H1 (cell line): Measurements from ENCODE around the gene ZBTB18. TPM values are rescaled to one million over a fixed set of nuclear protein-coding genes. Genes with fewer than 3 reads are reported as not detected.

Experiments used
- CTCF ChIA-PET: fragments of 300-600 bp; sonication (Branson Sonifier 250); formaldehyde crosslinking; loops from one replicate; lab custom pipeline; 2021; ENCODE audit not compliant: partially characterized antibody; lab: Charles Lee
- POLR2A ChIA-PET: fragments of 300-600 bp; sonication (Branson Sonifier 250); formaldehyde crosslinking; loops from one replicate; lab custom pipeline; 2021; ENCODE audit warnings: inconsistent platforms; ENCODE audit not compliant: partially characterized antibody; lab: Charles Lee
- DNase-seq, 2 experiments: peaks; one replicate each; pipeline versions ENCODE4 v3.0.0 to v3.0.0-alpha.2; 2010 to 2022; ENCODE audit warnings: low spot score in 2 of 2, low read depth in 1 of 2, mixed read lengths in 1 of 2
- FAIRE-seq: peaks from 2 replicates; lab custom pipeline; 2011; peaks lifted over from hg19 to GRCh38; lab: Jason Lieb, UNC
- H2AFZ ChIP-seq: 2 replicates; pipeline ENCODE4 v1.8.1; 2012; ENCODE audit warnings: low read length, inconsistent platforms
- H2AK5ac ChIP-seq: 2 replicates; pipeline ENCODE4 v1.6.1; 2013; ENCODE audit warnings: low read depth, low read length
- H2BK120ac ChIP-seq: replicated peaks from 2 replicates; pipeline ENCODE3; 2013; ENCODE audit warnings: low read depth, low read length, inconsistent platforms
- H2BK12ac ChIP-seq: 2 replicates; pipeline ENCODE4 v1.6.1; 2013; ENCODE audit warnings: low read depth, low read length
- H2BK15ac ChIP-seq: 2 replicates; pipeline ENCODE4 v1.6.1; 2013; ENCODE audit warnings: low read length
- H2BK20ac ChIP-seq: 2 replicates; pipeline ENCODE4 v1.6.1; 2013; ENCODE audit warnings: low read length
- H2BK5ac ChIP-seq: 2 replicates; pipeline ENCODE4 v1.6.1; 2013; ENCODE audit warnings: low read depth, low read length
- H3K14ac ChIP-seq: 2 replicates; pipeline ENCODE4 v1.6.1; 2013; ENCODE audit warnings: inconsistent platforms; ENCODE audit not compliant: insufficient read length
- H3K18ac ChIP-seq: 2 replicates; pipeline ENCODE4 v1.6.1; 2013; ENCODE audit warnings: low read length; ENCODE audit errors: extremely low read depth
- H3K23ac ChIP-seq: 2 replicates; pipeline ENCODE4 v1.6.1; 2013; ENCODE audit warnings: inconsistent platforms; ENCODE audit not compliant: insufficient read length
- H3K23me2 ChIP-seq: 2 replicates; pipeline ENCODE4 v1.6.1; 2013; ENCODE audit warnings: low read depth, low read length
- H3K27ac ChIP-seq: 2 replicates; pipeline ENCODE4 v1.6.1; 2011; ENCODE audit warnings: low read depth, low read length, inconsistent platforms
- H3K27me3 ChIP-seq, 4 experiments: replicated peaks in 1 of 4; 1 replicate in 1 of 4; 2 replicates in 3 of 4; pipeline versions ENCODE4 v1.6.1 to v1.8.1; 2011 to 2013; ENCODE audit warnings: low read length in 3 of 4, mild to moderate bottlenecking in 3 of 4, inconsistent platforms in 2 of 4, mixed read lengths in 2 of 4, moderate library complexity in 1 of 4; ENCODE audit not compliant: control insufficient read depth in 3 of 4, insufficient read depth in 3 of 4; ENCODE audit errors: extremely low read depth in 1 of 4
- H3K36me3 ChIP-seq, 4 experiments: 2 replicates each; pipeline versions ENCODE4 v1.6.1 to v1.8.1; 2011 to 2013; ENCODE audit warnings: mild to moderate bottlenecking in 4 of 4, low read length in 3 of 4, moderate library complexity in 2 of 4, control low read depth in 1 of 4, inconsistent platforms in 1 of 4; ENCODE audit not compliant: insufficient read depth in 4 of 4, control insufficient read depth in 2 of 4
- H3K4ac ChIP-seq: replicated peaks from 2 replicates; pipeline ENCODE3; 2013; ENCODE audit warnings: low read length, low read depth, mixed read lengths, inconsistent platforms; ENCODE audit not compliant: insufficient read length
- H3K4me1 ChIP-seq, 4 experiments: replicated peaks in 1 of 4; 1 replicate in 1 of 4; 2 replicates in 3 of 4; pipeline versions ENCODE4 v1.6.1 to v1.8.1; 2011 to 2013; ENCODE audit warnings: low read length in 3 of 4, inconsistent platforms in 2 of 4, mixed read lengths in 1 of 4; ENCODE audit not compliant: insufficient read depth in 4 of 4, control insufficient read depth in 3 of 4
- H3K4me2 ChIP-seq, 2 experiments: 2 replicates each; pipeline versions ENCODE4 v1.6.1 to v1.8.1; 2011 to 2013; ENCODE audit warnings: low read depth in 2 of 2, low read length in 2 of 2, control low read depth in 1 of 2, inconsistent platforms in 1 of 2, mild to moderate bottlenecking in 1 of 2; ENCODE audit not compliant: insufficient read depth in 1 of 2
- H3K4me3 ChIP-seq, 4 experiments: fragments of 200-600, 300-600 bp in 1 of 4; sonication (generic), shearing (Covaris generic), sonication (Bioruptor Twin) in 1 of 4; 2 replicates each; pipeline versions ENCODE4 v1.5.1 to v1.8.1; 2011 to 2016; ENCODE audit warnings: low read length in 4 of 4, low read depth in 3 of 4, control low read depth in 2 of 4, inconsistent platforms in 2 of 4, mild to moderate bottlenecking in 2 of 4, mixed read lengths in 1 of 4, moderate library complexity in 1 of 4; ENCODE audit not compliant: insufficient read depth in 2 of 4; ENCODE audit errors: extremely low read depth in 1 of 4
- H3K56ac ChIP-seq: replicated peaks from 2 replicates; pipeline ENCODE3; 2013; ENCODE audit warnings: low read depth, mild to moderate bottlenecking, mixed read lengths, low read length, inconsistent platforms; ENCODE audit not compliant: insufficient read length
- H3K79me1 ChIP-seq: 2 replicates; pipeline ENCODE4 v1.6.1; 2013; ENCODE audit warnings: low read depth, low read length, control low read depth
- H3K79me2 ChIP-seq, 2 experiments: 2 replicates each; pipeline versions ENCODE4 v1.6.1 to v1.8.1; 2012 to 2013; ENCODE audit warnings: low read length in 2 of 2, mild to moderate bottlenecking in 2 of 2, inconsistent platforms in 1 of 2; ENCODE audit not compliant: insufficient read depth in 2 of 2, control insufficient read depth in 1 of 2
- H3K9ac ChIP-seq, 4 experiments: replicated peaks in 1 of 4; 1 replicate in 1 of 4; 2 replicates in 3 of 4; pipeline versions ENCODE4 v1.6.1 to v1.8.1; 2011 to 2013; ENCODE audit warnings: low read depth in 3 of 4, low read length in 3 of 4, control low read depth in 2 of 4, mild to moderate bottlenecking in 2 of 4, moderate library complexity in 2 of 4, inconsistent platforms in 1 of 4; ENCODE audit errors: extremely low read depth in 1 of 4
- H3K9me3 ChIP-seq, 2 experiments: 2 replicates each; pipeline versions ENCODE4 v1.6.1 to v1.8.1; 2012 to 2013; ENCODE audit warnings: mild to moderate bottlenecking in 2 of 2, moderate library complexity in 2 of 2, control low read depth in 1 of 2, inconsistent platforms in 1 of 2, low read depth in 1 of 2, low read length in 1 of 2, mixed read lengths in 1 of 2; ENCODE audit not compliant: insufficient read depth in 2 of 2
- H4K20me1 ChIP-seq, 2 experiments: replicated peaks in 1 of 2; 2 replicates each; pipeline versions ENCODE3 to v1.8.1; 2011 to 2013; ENCODE audit warnings: inconsistent platforms in 2 of 2, low read length in 2 of 2, mild to moderate bottlenecking in 1 of 2; ENCODE audit not compliant: insufficient read depth in 2 of 2, control insufficient read depth in 1 of 2
- H4K5ac ChIP-seq: 2 replicates; pipeline ENCODE4 v1.6.1; 2013; ENCODE audit warnings: low read length, low read depth, mixed read lengths, inconsistent platforms; ENCODE audit not compliant: insufficient read length
- H4K8ac ChIP-seq: 2 replicates; pipeline ENCODE4 v1.8.0; 2013; ENCODE audit warnings: mild to moderate bottlenecking, moderate library complexity, low read length, inconsistent platforms; ENCODE audit not compliant: insufficient read depth; ENCODE audit errors: extremely low read depth
- H4K91ac ChIP-seq: replicated peaks from 2 replicates; pipeline ENCODE3; 2013; ENCODE audit warnings: low read length, mixed read lengths, inconsistent platforms; ENCODE audit not compliant: insufficient read length
- KDM5A ChIP-seq: fragments of 200-600 bp; IDR thresholded peaks from 2 replicates; pipeline ENCODE4 v1.7.1; 2012; ENCODE audit warnings: mild to moderate bottlenecking, low read length, inconsistent platforms, mixed read lengths
- WGBS, 2 experiments: shearing (Covaris generic) in 1 of 2; methylation state at CpG; one replicate each; pipeline versions ENCODE4 v1.1.6 to v1.1.7; 2013 to 2015; ENCODE audit warnings: low lambda C conversion rate in 2 of 2, mixed read lengths in 2 of 2, inconsistent platforms in 1 of 2, low coverage in 1 of 2, missing lambda C conversion rate in 1 of 2; ENCODE audit not compliant: insufficient replicate concordance in 2 of 2, insufficient coverage in 1 of 2, insufficient read length in 1 of 2; ENCODE audit errors: extremely low coverage in 1 of 2, missing lambda C conversion rate in 1 of 2; 5-methylcytosine and 5-hydroxymethylcytosine counted together
- polyA plus RNA-seq, 7 experiments: library from polyadenylated mRNA; depleted of rRNA in 3 of 7; stranded (reverse) in 5 of 7; unstranded in 2 of 7; fragments of >200 nt in 5 of 7; fragments of 200-250 nt in 2 of 7; gene quantifications; 1 replicate in 5 of 7; 2 replicates in 1 of 7; 4 replicates in 1 of 7; pipeline versions ENCODE4 v1.2.1 to v1.2.3, GENCODE V29; 2011 to 2013; ENCODE audit warnings: missing spikeins in 2 of 7, mixed read lengths in 2 of 7
- total RNA-seq: library from RNA; stranded (reverse); fragmentation: NEBNext Ultra II Directional; extraction: Animal tissue kit (Norgen Biotek cat#: 25700); gene quantifications from 2 replicates; pipeline ENCODE4 v1.2.1, GENCODE V29; 2021

Gene ZBTB18
- total and polyA plus RNA-seq, 2 of the 8 experiments (the other 6 are each of a cell fraction or from before 2014, with no cell fraction given), result 8.5 to 14.4 TPM

DNA sequence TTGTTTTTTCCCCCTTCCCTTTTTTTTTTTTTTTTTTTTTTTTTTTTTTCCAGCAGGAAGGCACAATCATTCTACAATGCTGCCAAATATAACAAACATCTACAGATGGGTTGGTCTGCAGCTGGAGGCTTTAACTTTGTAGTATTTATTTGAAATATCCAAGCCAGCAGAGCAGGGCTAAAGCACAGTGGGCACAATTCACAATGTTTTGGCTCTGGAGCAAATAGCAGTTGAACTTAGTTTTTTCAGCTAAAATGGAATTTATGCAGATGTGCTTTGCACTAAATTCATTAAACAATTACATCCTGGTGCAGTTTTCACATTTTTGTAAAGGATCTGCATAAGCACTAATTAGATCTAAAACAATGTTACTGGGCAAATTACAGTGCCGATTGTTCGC, 39.8 kb upstream of the ZBTB18 start:
- H3K27ac ChIP-seq, result no peak overlapping the region
- no peak for TF ChIP-seq KDM5A

More for the DNA sequence above, 39.8 kb upstream of the ZBTB18 start:
- no peak overlapping the region for H3K14ac ChIP-seq
- no peaks in the 10 kb centered on the region for H3K36me3 ChIP-seq
- peak overlapping the region; percentile 21; a peak in 3 of 4 replicates for H3K4me2 ChIP-seq
- H4K91ac ChIP-seq, result no peak overlapping the region
- ChIA-PET CTCF (interaction anchor here (0.9 to 1.2 kb wide), 3 partner anchors 13 to 261 kb away, joined by 3 to 4 read pairs (median 4); no protein-coding TSS in a partner anchor), POLR2A (no interaction called here)
- no peak overlapping the region for H4K8ac ChIP-seq
- no peak overlapping the region for H2AK5ac ChIP-seq
- H4K5ac ChIP-seq, result no peak overlapping the region
- no peak overlapping the region for H2BK15ac ChIP-seq
- H3K18ac ChIP-seq, result no peak overlapping the region
- no peaks in the 10 kb centered on the region for H3K27me3 ChIP-seq
- no peak for FAIRE-seq
- no peaks in the 10 kb centered on the region for H3K9me3 ChIP-seq
- 65% methylated on average over 2 of the region's 2 CpGs; no CpG with 5 or more reads in 1 of the 2 experiments for WGBS, 2 experiments
- no peak for DNase-seq
- no peak overlapping the region for H3K4me3 ChIP-seq
- H2AFZ ChIP-seq, result no peak overlapping the region
- no peaks in the 10 kb centered on the region for H3K79me2 ChIP-seq
- no peak overlapping the region for H3K56ac ChIP-seq
- no peak overlapping the region for H3K23ac ChIP-seq
- H3K9ac ChIP-seq, result no peak overlapping the region
- no peak overlapping the region for H2BK12ac ChIP-seq
- no peak overlapping the region for H2BK5ac ChIP-seq
- no peaks in the 10 kb centered on the region for H4K20me1 ChIP-seq
- no peaks in the 10 kb centered on the region for H3K23me2 ChIP-seq
- no peaks in the 10 kb centered on the region for H3K79me1 ChIP-seq
- no peak overlapping the region for H2BK120ac ChIP-seq
- no peak overlapping the region for H2BK20ac ChIP-seq
- no peak overlapping the region for H3K4ac ChIP-seq
- H3K4me1 ChIP-seq, result peaks cover 0 to 7% (median 5%) of the 10 kb centered on the region in 4 experiments; a peak in 4 of 7 replicates
